H1 (cell line): ENCODE results near the gene UPP1. TPM values are rescaled to one million over a fixed set of nuclear protein-coding genes. Genes with fewer than 3 reads are reported as not detected.

ENCODE experiments used
- CTCF ChIA-PET: fragments of 300-600 bp; sonication (Branson Sonifier 250); formaldehyde crosslinking; loops from one replicate; lab custom pipeline; 2021; ENCODE audit not compliant: partially characterized antibody; lab: Charles Lee
- POLR2A ChIA-PET: fragments of 300-600 bp; sonication (Branson Sonifier 250); formaldehyde crosslinking; loops from one replicate; lab custom pipeline; 2021; ENCODE audit warnings: inconsistent platforms; ENCODE audit not compliant: partially characterized antibody; lab: Charles Lee
- DNase-seq, 2 experiments: peaks; one replicate each; pipeline versions ENCODE4 v3.0.0 to v3.0.0-alpha.2; 2010 to 2022; ENCODE audit warnings: low spot score in 2 of 2, low read depth in 1 of 2, mixed read lengths in 1 of 2
- FAIRE-seq: peaks from 2 replicates; lab custom pipeline; 2011; peaks lifted over from hg19 to GRCh38; lab: Jason Lieb, UNC
- H2AFZ ChIP-seq: 2 replicates; pipeline ENCODE4 v1.8.1; 2012; ENCODE audit warnings: low read length, inconsistent platforms
- H2AK5ac ChIP-seq: 2 replicates; pipeline ENCODE4 v1.6.1; 2013; ENCODE audit warnings: low read depth, low read length
- H2BK120ac ChIP-seq: replicated peaks from 2 replicates; pipeline ENCODE3; 2013; ENCODE audit warnings: low read depth, low read length, inconsistent platforms
- H2BK12ac ChIP-seq: 2 replicates; pipeline ENCODE4 v1.6.1; 2013; ENCODE audit warnings: low read depth, low read length
- H2BK15ac ChIP-seq: 2 replicates; pipeline ENCODE4 v1.6.1; 2013; ENCODE audit warnings: low read length
- H2BK20ac ChIP-seq: 2 replicates; pipeline ENCODE4 v1.6.1; 2013; ENCODE audit warnings: low read length
- H2BK5ac ChIP-seq: 2 replicates; pipeline ENCODE4 v1.6.1; 2013; ENCODE audit warnings: low read depth, low read length
- H3K14ac ChIP-seq: 2 replicates; pipeline ENCODE4 v1.6.1; 2013; ENCODE audit warnings: inconsistent platforms; ENCODE audit not compliant: insufficient read length
- H3K18ac ChIP-seq: 2 replicates; pipeline ENCODE4 v1.6.1; 2013; ENCODE audit warnings: low read length; ENCODE audit errors: extremely low read depth
- H3K23ac ChIP-seq: 2 replicates; pipeline ENCODE4 v1.6.1; 2013; ENCODE audit warnings: inconsistent platforms; ENCODE audit not compliant: insufficient read length
- H3K23me2 ChIP-seq: 2 replicates; pipeline ENCODE4 v1.6.1; 2013; ENCODE audit warnings: low read depth, low read length
- H3K27ac ChIP-seq: 2 replicates; pipeline ENCODE4 v1.6.1; 2011; ENCODE audit warnings: low read depth, low read length, inconsistent platforms
- H3K27me3 ChIP-seq, 4 experiments: replicated peaks in 1 of 4; 1 replicate in 1 of 4; 2 replicates in 3 of 4; pipeline versions ENCODE4 v1.6.1 to v1.8.1; 2011 to 2013; ENCODE audit warnings: low read length in 3 of 4, mild to moderate bottlenecking in 3 of 4, inconsistent platforms in 2 of 4, mixed read lengths in 2 of 4, moderate library complexity in 1 of 4; ENCODE audit not compliant: control insufficient read depth in 3 of 4, insufficient read depth in 3 of 4; ENCODE audit errors: extremely low read depth in 1 of 4
- H3K36me3 ChIP-seq, 4 experiments: 2 replicates each; pipeline versions ENCODE4 v1.6.1 to v1.8.1; 2011 to 2013; ENCODE audit warnings: mild to moderate bottlenecking in 4 of 4, low read length in 3 of 4, moderate library complexity in 2 of 4, control low read depth in 1 of 4, inconsistent platforms in 1 of 4; ENCODE audit not compliant: insufficient read depth in 4 of 4, control insufficient read depth in 2 of 4
- H3K4ac ChIP-seq: replicated peaks from 2 replicates; pipeline ENCODE3; 2013; ENCODE audit warnings: low read length, low read depth, mixed read lengths, inconsistent platforms; ENCODE audit not compliant: insufficient read length
- H3K4me1 ChIP-seq, 4 experiments: replicated peaks in 1 of 4; 1 replicate in 1 of 4; 2 replicates in 3 of 4; pipeline versions ENCODE4 v1.6.1 to v1.8.1; 2011 to 2013; ENCODE audit warnings: low read length in 3 of 4, inconsistent platforms in 2 of 4, mixed read lengths in 1 of 4; ENCODE audit not compliant: insufficient read depth in 4 of 4, control insufficient read depth in 3 of 4
- H3K4me2 ChIP-seq, 2 experiments: 2 replicates each; pipeline versions ENCODE4 v1.6.1 to v1.8.1; 2011 to 2013; ENCODE audit warnings: low read depth in 2 of 2, low read length in 2 of 2, control low read depth in 1 of 2, inconsistent platforms in 1 of 2, mild to moderate bottlenecking in 1 of 2; ENCODE audit not compliant: insufficient read depth in 1 of 2
- H3K4me3 ChIP-seq, 4 experiments: fragments of 200-600, 300-600 bp in 1 of 4; sonication (generic), shearing (Covaris generic), sonication (Bioruptor Twin) in 1 of 4; 2 replicates each; pipeline versions ENCODE4 v1.5.1 to v1.8.1; 2011 to 2016; ENCODE audit warnings: low read length in 4 of 4, low read depth in 3 of 4, control low read depth in 2 of 4, inconsistent platforms in 2 of 4, mild to moderate bottlenecking in 2 of 4, mixed read lengths in 1 of 4, moderate library complexity in 1 of 4; ENCODE audit not compliant: insufficient read depth in 2 of 4; ENCODE audit errors: extremely low read depth in 1 of 4
- H3K56ac ChIP-seq: replicated peaks from 2 replicates; pipeline ENCODE3; 2013; ENCODE audit warnings: low read depth, mild to moderate bottlenecking, mixed read lengths, low read length, inconsistent platforms; ENCODE audit not compliant: insufficient read length
- H3K79me1 ChIP-seq: 2 replicates; pipeline ENCODE4 v1.6.1; 2013; ENCODE audit warnings: low read depth, low read length, control low read depth
- H3K79me2 ChIP-seq, 2 experiments: 2 replicates each; pipeline versions ENCODE4 v1.6.1 to v1.8.1; 2012 to 2013; ENCODE audit warnings: low read length in 2 of 2, mild to moderate bottlenecking in 2 of 2, inconsistent platforms in 1 of 2; ENCODE audit not compliant: insufficient read depth in 2 of 2, control insufficient read depth in 1 of 2
- H3K9ac ChIP-seq, 4 experiments: replicated peaks in 1 of 4; 1 replicate in 1 of 4; 2 replicates in 3 of 4; pipeline versions ENCODE4 v1.6.1 to v1.8.1; 2011 to 2013; ENCODE audit warnings: low read depth in 3 of 4, low read length in 3 of 4, control low read depth in 2 of 4, mild to moderate bottlenecking in 2 of 4, moderate library complexity in 2 of 4, inconsistent platforms in 1 of 4; ENCODE audit errors: extremely low read depth in 1 of 4
- H3K9me3 ChIP-seq, 2 experiments: 2 replicates each; pipeline versions ENCODE4 v1.6.1 to v1.8.1; 2012 to 2013; ENCODE audit warnings: mild to moderate bottlenecking in 2 of 2, moderate library complexity in 2 of 2, control low read depth in 1 of 2, inconsistent platforms in 1 of 2, low read depth in 1 of 2, low read length in 1 of 2, mixed read lengths in 1 of 2; ENCODE audit not compliant: insufficient read depth in 2 of 2
- H4K20me1 ChIP-seq, 2 experiments: replicated peaks in 1 of 2; 2 replicates each; pipeline versions ENCODE3 to v1.8.1; 2011 to 2013; ENCODE audit warnings: inconsistent platforms in 2 of 2, low read length in 2 of 2, mild to moderate bottlenecking in 1 of 2; ENCODE audit not compliant: insufficient read depth in 2 of 2, control insufficient read depth in 1 of 2
- H4K5ac ChIP-seq: 2 replicates; pipeline ENCODE4 v1.6.1; 2013; ENCODE audit warnings: low read length, low read depth, mixed read lengths, inconsistent platforms; ENCODE audit not compliant: insufficient read length
- H4K8ac ChIP-seq: 2 replicates; pipeline ENCODE4 v1.8.0; 2013; ENCODE audit warnings: mild to moderate bottlenecking, moderate library complexity, low read length, inconsistent platforms; ENCODE audit not compliant: insufficient read depth; ENCODE audit errors: extremely low read depth
- H4K91ac ChIP-seq: replicated peaks from 2 replicates; pipeline ENCODE3; 2013; ENCODE audit warnings: low read length, mixed read lengths, inconsistent platforms; ENCODE audit not compliant: insufficient read length
- CREB1 ChIP-seq: IDR thresholded peaks from 2 replicates; pipeline ENCODE4 v1.6.1; 2012; ENCODE audit warnings: inconsistent platforms
- CTBP2 ChIP-seq: IDR thresholded peaks from 2 replicates; pipeline ENCODE4 v1.7.0; 2011; ENCODE audit warnings: borderline replicate concordance, mild to moderate bottlenecking, moderate library complexity, mixed read lengths, low read length; ENCODE audit not compliant: insufficient read depth, insufficient read length
- JUN ChIP-seq: IDR thresholded peaks from 2 replicates; pipeline ENCODE4 v1.6.1; 2011; ENCODE audit warnings: low read depth, mild to moderate bottlenecking, improper control_type of control experiment, low read length
- MAFK ChIP-seq: IDR thresholded peaks from 2 replicates; pipeline ENCODE4 v1.6.1; 2012; ENCODE audit warnings: low read depth, mild to moderate bottlenecking, improper control_type of control experiment, low read length
- PHF8 ChIP-seq: fragments of 200-600 bp; sonication (generic); conservative IDR thresholded peaks from 2 replicates; pipeline ENCODE4 v1.7.1; 2012; ENCODE audit warnings: low read depth, mild to moderate bottlenecking, inconsistent platforms, low read length, moderate library complexity
- POLR2AphosphoS5 ChIP-seq: IDR thresholded peaks from 2 replicates; pipeline ENCODE4 v1.6.1; 2011; ENCODE audit warnings: low read depth, low read length
- RFX5 ChIP-seq: IDR thresholded peaks from 2 replicates; pipeline ENCODE4 v1.6.1; 2011; ENCODE audit warnings: low read depth, low read length, improper control_type of control experiment, borderline replicate concordance
- SIRT6 ChIP-seq: IDR thresholded peaks from one replicate; pipeline ENCODE4 v1.7.1; 2012; ENCODE audit warnings: low read length, inconsistent platforms
- TAF1 ChIP-seq: IDR thresholded peaks from 2 replicates; pipeline ENCODE4 v1.6.1; 2011; ENCODE audit warnings: mild to moderate bottlenecking, low read depth, low read length
- TCF12 ChIP-seq: IDR thresholded peaks from 2 replicates; pipeline ENCODE4 v1.6.1; 2011; ENCODE audit warnings: low read depth, mild to moderate bottlenecking, low read length
- WGBS, 2 experiments: shearing (Covaris generic) in 1 of 2; methylation state at CpG; one replicate each; pipeline versions ENCODE4 v1.1.6 to v1.1.7; 2013 to 2015; ENCODE audit warnings: low lambda C conversion rate in 2 of 2, mixed read lengths in 2 of 2, inconsistent platforms in 1 of 2, low coverage in 1 of 2, missing lambda C conversion rate in 1 of 2; ENCODE audit not compliant: insufficient replicate concordance in 2 of 2, insufficient coverage in 1 of 2, insufficient read length in 1 of 2; ENCODE audit errors: extremely low coverage in 1 of 2, missing lambda C conversion rate in 1 of 2; 5-methylcytosine and 5-hydroxymethylcytosine counted together
- polyA plus RNA-seq, 7 experiments: library from polyadenylated mRNA; depleted of rRNA in 3 of 7; stranded (reverse) in 5 of 7; unstranded in 2 of 7; fragments of >200 nt in 5 of 7; fragments of 200-250 nt in 2 of 7; gene quantifications; 1 replicate in 5 of 7; 2 replicates in 1 of 7; 4 replicates in 1 of 7; pipeline versions ENCODE4 v1.2.1 to v1.2.3, GENCODE V29; 2011 to 2013; ENCODE audit warnings: missing spikeins in 2 of 7, mixed read lengths in 2 of 7
- total RNA-seq: library from RNA; stranded (reverse); fragmentation: NEBNext Ultra II Directional; extraction: Animal tissue kit (Norgen Biotek cat#: 25700); gene quantifications from 2 replicates; pipeline ENCODE4 v1.2.1, GENCODE V29; 2021
- TF ChIP-seq, protein P1 (sequence below): IDR thresholded peaks from 2 replicates; pipeline ENCODE4 v1.6.1; 2012; ENCODE audit warnings: inconsistent platforms
- TF ChIP-seq, protein P2 (sequence below): IDR thresholded peaks from 2 replicates; pipeline ENCODE4 v1.6.1; 2012; ENCODE audit warnings: inconsistent platforms

The UPP1 gene
- total and polyA plus RNA-seq, 2 of the 8 experiments (the other 6 are each of a cell fraction or from before 2014, with no cell fraction given), result 40.7 to 46.2 TPM

- FAIRE-seq (no peak), DNase-seq (no peak)
- Histone ChIP-seq H3K4me3 (no peak overlapping the region), H3K23me2 (no peaks in the 10 kb centered on the region), H3K4me2 (no peak overlapping the region), H2BK120ac (no peak overlapping the region), H2AFZ (no peak overlapping the region), H3K9ac (no peak overlapping the region), H3K36me3 (no peaks in the 10 kb centered on the region), H3K27me3 (no peaks in the 10 kb centered on the region), H4K91ac (no peak overlapping the region), H3K79me1 (no peaks in the 10 kb centered on the region), H2BK15ac (no peak overlapping the region), H4K5ac (no peak overlapping the region), H4K8ac (no peak overlapping the region), H4K20me1 (no peaks in the 10 kb centered on the region), H2BK12ac (no peak overlapping the region), H3K56ac (no peak overlapping the region), H3K27ac (no peak overlapping the region), H3K14ac (no peak overlapping the region), H3K18ac (no peak overlapping the region), H3K4ac (no peak overlapping the region), H2BK5ac (no peak overlapping the region), H3K23ac (no peak overlapping the region), H2BK20ac (no peak overlapping the region), H3K9me3 (0 out of 4 replicates have a peak, but pooled peaks cover 0 to 2% of the 10 kb centered on the region in 2 experiments), H2AK5ac (no peak overlapping the region), H3K4me1 (no peaks in the 10 kb centered on the region), H3K79me2 (no peaks in the 10 kb centered on the region)
- ChIA-PET CTCF (no interaction called here), POLR2A (interaction anchor here (1.0 to 1.3 kb wide), 2 partner anchors 19 to 30 kb away, joined by 3 read pairs; partner anchors contain the start of gene UPP1)
- WGBS, 2 experiments, result 89% methylated on average over 2 of the region's 2 CpGs; no CpG with 5 or more reads in 1 of the 2 experiments
- TF ChIP-seq JUN, result no peak
- no peak for TF ChIP-seq MAFK
- no peak for TF ChIP-seq POLR2AphosphoS5
- no peak for TF ChIP-seq CTBP2
- TF ChIP-seq CREB1, result no peak
- TF ChIP-seq, protein P1, sequence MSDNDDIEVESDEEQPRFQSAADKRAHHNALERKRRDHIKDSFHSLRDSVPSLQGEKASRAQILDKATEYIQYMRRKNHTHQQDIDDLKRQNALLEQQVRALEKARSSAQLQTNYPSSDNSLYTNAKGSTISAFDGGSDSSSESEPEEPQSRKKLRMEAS, result no peak
- TF ChIP-seq, protein P2, sequence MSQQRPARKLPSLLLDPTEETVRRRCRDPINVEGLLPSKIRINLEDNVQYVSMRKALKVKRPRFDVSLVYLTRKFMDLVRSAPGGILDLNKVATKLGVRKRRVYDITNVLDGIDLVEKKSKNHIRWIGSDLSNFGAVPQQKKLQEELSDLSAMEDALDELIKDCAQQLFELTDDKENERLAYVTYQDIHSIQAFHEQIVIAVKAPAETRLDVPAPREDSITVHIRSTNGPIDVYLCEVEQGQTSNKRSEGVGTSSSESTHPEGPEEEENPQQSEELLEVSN, result no peak
- no peak for TF ChIP-seq SIRT6
- no peak for TF ChIP-seq RFX5
- no peak for TF ChIP-seq TCF12
- TF ChIP-seq PHF8, result no peak
- no peak for TF ChIP-seq TAF1
Measured at GRCh38 chr7:48058990-48059389, 30.1 kb upstream of the UPP1 start.
